Measurements from ENCODE around the gene ADRB1.

DNA sequence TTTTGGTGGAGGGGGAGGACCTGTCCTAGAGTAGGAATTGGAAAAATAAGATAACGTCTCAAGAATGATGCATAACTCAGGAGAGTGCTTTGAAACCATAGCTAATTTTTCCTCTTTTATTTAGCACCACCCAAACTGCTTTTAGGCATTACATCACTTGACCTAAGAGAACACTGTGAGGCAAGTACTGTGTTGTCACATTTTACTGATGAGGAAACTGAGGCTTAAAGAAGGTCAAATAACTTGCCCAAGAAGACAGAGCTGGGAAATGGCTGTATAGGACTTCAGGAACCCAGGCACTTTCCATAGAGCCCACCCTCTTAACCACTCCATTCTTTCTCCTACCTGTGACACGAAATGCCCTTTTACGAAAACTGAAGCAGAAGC, 21.4 kb downstream of the ADRB1 start:
- TF ChIP-seq, protein P1, sequence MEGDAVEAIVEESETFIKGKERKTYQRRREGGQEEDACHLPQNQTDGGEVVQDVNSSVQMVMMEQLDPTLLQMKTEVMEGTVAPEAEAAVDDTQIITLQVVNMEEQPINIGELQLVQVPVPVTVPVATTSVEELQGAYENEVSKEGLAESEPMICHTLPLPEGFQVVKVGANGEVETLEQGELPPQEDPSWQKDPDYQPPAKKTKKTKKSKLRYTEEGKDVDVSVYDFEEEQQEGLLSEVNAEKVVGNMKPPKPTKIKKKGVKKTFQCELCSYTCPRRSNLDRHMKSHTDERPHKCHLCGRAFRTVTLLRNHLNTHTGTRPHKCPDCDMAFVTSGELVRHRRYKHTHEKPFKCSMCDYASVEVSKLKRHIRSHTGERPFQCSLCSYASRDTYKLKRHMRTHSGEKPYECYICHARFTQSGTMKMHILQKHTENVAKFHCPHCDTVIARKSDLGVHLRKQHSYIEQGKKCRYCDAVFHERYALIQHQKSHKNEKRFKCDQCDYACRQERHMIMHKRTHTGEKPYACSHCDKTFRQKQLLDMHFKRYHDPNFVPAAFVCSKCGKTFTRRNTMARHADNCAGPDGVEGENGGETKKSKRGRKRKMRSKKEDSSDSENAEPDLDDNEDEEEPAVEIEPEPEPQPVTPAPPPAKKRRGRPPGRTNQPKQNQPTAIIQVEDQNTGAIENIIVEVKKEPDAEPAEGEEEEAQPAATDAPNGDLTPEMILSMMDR (conservative IDR thresholded peaks at IDR 0.05; ENCODE audit: low read depth, low read length): no peak
- TF ChIP-seq CHD1 (IDR thresholded peaks at IDR 0.05; ENCODE audit: low read depth, low read length) (no peak), POLR2A (IDR thresholded peaks at IDR 0.05; ENCODE audit: low read depth, low read length) (no peak), CEBPB (IDR thresholded peaks at IDR 0.05; ENCODE audit: low read depth, low read length) (no peak), RCOR1 (IDR thresholded peaks at IDR 0.05; ENCODE audit: insufficient replicate concordance, low read length) (no peak), RAD21 (IDR thresholded peaks at IDR 0.05; ENCODE audit: low read length) (no peak), MXI1 (IDR thresholded peaks at IDR 0.05; ENCODE audit: borderline replicate concordance, low read depth, low read length) (no peak), RFX5 (IDR thresholded peaks at IDR 0.05; ENCODE audit: low read depth, low read length) (no peak)
- TF ChIP-seq, protein P2, sequence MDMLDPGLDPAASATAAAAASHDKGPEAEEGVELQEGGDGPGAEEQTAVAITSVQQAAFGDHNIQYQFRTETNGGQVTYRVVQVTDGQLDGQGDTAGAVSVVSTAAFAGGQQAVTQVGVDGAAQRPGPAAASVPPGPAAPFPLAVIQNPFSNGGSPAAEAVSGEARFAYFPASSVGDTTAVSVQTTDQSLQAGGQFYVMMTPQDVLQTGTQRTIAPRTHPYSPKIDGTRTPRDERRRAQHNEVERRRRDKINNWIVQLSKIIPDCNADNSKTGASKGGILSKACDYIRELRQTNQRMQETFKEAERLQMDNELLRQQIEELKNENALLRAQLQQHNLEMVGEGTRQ (IDR thresholded peaks at IDR 0.05; ENCODE audit: low read depth, low read length): no peak
- TF ChIP-seq, protein P3, sequence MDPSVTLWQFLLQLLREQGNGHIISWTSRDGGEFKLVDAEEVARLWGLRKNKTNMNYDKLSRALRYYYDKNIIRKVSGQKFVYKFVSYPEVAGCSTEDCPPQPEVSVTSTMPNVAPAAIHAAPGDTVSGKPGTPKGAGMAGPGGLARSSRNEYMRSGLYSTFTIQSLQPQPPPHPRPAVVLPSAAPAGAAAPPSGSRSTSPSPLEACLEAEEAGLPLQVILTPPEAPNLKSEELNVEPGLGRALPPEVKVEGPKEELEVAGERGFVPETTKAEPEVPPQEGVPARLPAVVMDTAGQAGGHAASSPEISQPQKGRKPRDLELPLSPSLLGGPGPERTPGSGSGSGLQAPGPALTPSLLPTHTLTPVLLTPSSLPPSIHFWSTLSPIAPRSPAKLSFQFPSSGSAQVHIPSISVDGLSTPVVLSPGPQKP (IDR thresholded peaks at IDR 0.05; ENCODE audit: borderline replicate concordance, low read depth, low read length): no peak
